Prostate gland (tissue), 2 donors: Measurements from ENCODE around the gene ALDH1L2.

Experiments used
- CTCF ChIP-seq, 4 experiments: fragments of 200-600 bp in 2 of 4; fragments of 450-650 bp in 2 of 4; sonication (generic) in 2 of 4; IDR thresholded peaks; 1 replicate in 3 of 4; 2 replicates in 1 of 4; pipeline ENCODE4 v1.5.1; 2016 to 2019; ENCODE audit warnings: antibody characterized with exemption in 4 of 4, mild to moderate bottlenecking in 2 of 4, moderate library complexity in 2 of 4
- POLR2A ChIP-seq: fragments of 450-650 bp; IDR thresholded peaks from one replicate; pipeline ENCODE4 v1.6.1; 2016; ENCODE audit warnings: antibody characterized with exemption, mild to moderate bottlenecking
- POLR2AphosphoS5 ChIP-seq: sonication (generic); formaldehyde crosslinking; IDR thresholded peaks from one replicate; pipeline ENCODE4 v1.6.1; 2017; ENCODE audit warnings: antibody characterized with exemption

- TF ChIP-seq CTCF (IDR thresholded peaks at IDR 0.05) = no peak
- TF ChIP-seq POLR2AphosphoS5 = no peak
- no peak for TF ChIP-seq POLR2A
Observed at GRCh38 chr12:105110851-105111250, 26.6 kb upstream of the ALDH1L2 start.
